GM18520 (cell line): ENCODE results near the gene IFIT1.
"Not testable (repeated sequence)": the region's sequence is repeated elsewhere in the genome, so short reads cannot be mapped to it uniquely, and the experiment has no call there.

Experiments
- ATAC-seq: cut with Tn5 transposase; IDR thresholded peaks from one replicate; pipeline ENCODE4 v1.9.1; 2021; ENCODE audit not compliant: unreplicated experiment

The IFIT1 gene

DNA sequence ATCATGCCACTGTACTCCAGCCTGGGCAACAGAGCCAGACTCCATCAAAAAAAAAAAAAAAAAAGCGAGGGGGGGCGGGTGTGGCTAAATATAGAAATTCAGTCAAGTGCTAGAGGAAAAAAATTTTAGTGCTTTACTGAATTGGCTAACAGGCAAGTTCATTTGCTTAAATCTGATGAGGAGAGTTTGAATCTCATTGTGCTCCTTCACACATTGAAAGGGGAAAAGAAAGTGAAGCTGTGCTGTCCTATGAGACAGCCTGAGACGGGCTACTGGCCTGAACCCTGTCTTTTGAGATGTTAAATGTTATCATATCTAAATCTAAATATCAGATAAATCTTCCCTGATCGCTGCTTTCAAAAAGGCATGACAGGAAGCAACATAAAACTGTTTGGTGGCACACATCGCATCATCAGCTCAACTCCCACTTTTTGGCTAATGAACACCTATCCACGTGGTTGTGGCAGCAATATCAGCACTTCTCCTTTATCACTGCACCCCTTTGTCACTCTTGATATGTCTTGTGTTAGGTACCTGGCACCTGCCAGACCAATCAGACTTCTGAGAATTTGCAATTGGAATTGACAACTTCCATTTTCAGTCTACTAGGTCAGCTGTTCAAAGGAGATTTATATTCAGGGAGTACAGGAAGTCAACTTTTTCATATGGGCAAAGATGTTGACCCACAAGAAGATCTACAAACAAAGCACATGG, 28.5 kb upstream of the IFIT1 start:
- ATAC-seq: no peak

GRCh38 chr10:89364531-89364930, 27.9 kb upstream of the IFIT1 start:
- no peak for ATAC-seq

GRCh38 chr10:89367529-89367928, 24.9 kb upstream of the IFIT1 start:
- ATAC-seq: peak; percentile 88

DNA sequence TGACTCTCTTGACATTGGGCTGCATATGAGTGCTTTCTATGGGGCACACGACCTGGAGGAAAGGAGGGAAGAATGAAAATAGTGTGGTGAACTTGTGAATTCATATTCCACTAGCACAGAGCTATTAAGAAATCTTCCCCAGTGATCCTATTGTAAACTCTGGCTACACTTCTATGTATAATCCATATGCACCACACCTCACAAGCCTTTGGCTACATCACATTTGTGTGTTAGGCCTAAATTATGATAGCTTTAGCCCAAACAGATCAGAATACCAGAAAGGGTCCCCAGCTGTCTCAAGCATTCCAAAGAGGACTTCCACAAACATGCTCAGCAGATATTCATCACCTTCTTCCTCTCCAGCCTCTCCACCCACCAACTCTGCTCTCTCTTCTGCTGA, 24.3 kb upstream of the IFIT1 start:
- ATAC-seq: no peak

- ATAC-seq: no peak
These were observed 23.0 kb upstream of the IFIT1 start for GRCh38 chr10:89369156-89370105.

DNA sequence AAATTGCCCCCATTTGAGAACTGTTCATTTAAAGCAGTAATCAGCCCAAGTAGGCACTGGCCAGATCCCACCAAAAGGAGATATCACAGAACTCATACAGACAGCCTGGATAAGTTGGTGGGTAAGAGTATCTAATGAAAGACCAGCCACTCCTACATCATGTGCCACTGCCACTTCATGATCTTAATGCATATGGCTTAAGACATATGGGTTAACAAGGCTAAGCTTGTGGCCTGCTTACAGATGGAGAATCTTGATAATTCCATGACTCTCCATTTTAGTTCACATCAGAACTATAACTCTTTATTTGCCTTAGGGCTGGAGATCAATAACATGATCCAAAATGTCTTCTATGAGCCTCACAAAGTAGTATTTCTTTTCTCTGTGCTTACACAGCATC, 21.3 kb upstream of the IFIT1 start:
- ATAC-seq: no peak

- ATAC-seq: no peak
These were observed 20.4 kb upstream of the IFIT1 start for GRCh38 chr10:89371987-89372386.

DNA sequence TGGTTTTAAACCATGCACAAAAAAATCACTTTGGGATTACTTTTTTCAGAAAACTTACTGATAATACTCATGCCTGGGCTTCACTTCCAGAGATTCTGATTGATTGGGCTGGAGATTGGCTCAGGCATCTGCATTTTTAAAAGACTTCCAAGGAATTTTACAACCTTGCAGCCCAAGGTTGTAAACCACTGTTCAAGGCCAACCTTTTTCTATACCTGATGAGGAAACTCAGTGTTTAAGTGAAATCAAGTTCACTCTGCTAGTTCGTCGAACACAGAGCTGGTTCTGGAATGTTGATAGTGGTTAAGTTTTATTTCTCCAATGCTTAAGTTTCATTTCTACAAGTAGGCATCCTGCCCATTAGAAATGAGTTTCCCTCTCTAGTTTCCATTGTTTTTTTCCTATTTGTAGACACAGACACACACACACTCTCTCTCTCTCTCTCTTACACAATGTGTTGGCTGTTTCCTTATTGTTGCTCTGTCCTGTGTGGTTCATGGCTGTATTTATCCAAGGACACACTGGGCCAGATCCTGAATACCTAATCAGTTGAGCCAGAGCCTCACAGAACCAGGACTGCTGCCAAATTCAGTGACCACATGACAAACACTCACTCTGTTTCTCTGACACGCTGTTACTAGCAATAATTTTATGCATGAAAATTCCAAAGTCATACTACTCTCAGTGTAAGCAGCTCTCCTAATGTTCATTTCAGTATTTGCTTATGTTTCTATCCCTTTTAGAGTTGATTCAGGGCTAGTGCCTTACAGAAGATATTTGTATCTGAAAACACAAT, 18.3 kb upstream of the IFIT1 start:
- no peak for ATAC-seq

GRCh38 chr10:89374713-89375141, 17.7 kb upstream of the IFIT1 start:
- ATAC-seq: no peak

- no peak for ATAC-seq
These were observed 14.5 kb upstream of the IFIT1 start, which contains the start of gene IFIT1B for GRCh38 chr10:89377705-89378637. Gene IFIT1B (plus strand): TSS chr10:89378056. CDS start chr10:89378136, 80 bp downstream.

DNA sequence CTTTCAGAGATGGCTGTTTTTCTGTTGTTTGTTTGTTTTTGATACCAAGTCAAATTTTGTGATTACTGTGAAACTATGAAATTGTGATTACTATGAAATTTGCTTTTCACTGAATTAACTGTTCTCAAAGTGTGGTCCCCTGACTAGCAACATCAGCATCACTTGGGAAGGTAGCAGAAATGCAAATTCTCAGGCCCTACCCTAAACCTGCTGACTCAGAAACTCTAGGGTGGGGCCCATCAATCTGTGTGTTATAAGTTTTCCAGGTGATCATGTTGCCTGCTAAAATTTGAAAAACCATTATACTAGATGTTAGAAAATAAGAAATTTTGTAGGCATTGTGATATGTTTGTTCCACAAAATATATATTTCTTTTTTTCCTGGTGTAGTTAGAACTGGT, 13.3 kb upstream of the IFIT1 start:
- no peak for ATAC-seq

DNA sequence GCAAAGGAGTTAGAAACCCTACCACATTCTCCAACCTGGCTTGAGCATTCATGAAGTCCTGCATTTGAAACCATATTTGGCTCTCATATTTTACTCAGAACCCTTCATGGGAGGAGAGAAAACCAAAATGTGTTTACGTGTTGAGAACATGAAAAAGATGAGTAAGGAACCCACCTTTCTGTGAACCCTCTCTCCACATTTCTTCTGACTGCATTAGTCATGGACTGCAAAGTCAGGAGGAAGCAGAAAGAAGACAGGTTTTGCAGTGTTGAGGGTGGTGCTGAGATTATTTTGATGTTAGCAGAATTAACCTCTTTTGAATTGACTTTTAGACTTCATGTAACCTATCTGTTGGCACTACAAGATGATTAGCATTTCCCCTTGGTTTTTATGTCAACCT, 9.7 kb upstream of the IFIT1 start:
- ATAC-seq: no peak

DNA sequence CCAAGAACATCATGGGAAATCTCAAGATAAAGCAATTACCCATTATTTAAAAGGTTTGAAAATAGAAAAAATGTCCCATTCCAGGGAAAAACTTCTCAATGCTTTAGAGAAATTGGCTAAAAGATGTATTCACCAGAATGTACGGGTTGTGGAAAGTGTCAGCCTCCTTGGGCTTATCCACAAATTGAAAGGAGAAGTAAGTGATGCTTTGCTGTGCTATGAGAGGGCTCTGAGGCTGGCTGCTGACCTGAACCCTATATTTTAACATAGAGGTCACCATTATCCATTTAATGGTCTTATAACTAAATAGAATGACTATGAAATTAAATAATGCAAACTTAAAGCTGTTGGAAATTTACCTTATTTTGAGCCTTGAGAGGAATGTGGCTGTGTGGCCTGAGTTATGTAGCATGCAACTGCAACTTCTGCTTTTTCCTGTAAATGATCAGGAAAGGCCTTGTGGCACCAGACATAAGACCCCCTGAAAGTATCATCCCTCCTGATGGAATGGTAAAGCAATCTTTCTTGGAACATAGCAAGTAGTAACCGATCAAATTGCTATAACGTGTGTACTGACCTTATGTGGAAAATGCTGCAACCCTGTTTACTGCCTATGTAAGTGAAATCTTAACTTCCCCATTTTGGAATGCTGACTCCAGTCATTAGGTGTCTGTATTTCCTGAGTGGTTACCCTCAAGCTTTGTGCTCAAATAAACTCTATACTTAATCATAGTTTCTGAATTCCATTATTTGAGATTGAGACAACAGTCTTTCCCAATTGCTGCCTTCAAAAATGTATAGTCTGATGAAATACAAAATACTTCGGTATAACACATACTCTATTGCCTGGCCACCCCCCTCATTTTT, 7.7 kb upstream of the IFIT1 start:
- ATAC-seq: no peak

GRCh38 chr10:89388806-89389205, 3.6 kb upstream of the IFIT1 start:
- no peak for ATAC-seq

- no peak for ATAC-seq
These were observed 3.2 kb upstream of the IFIT1 start for GRCh38 chr10:89389254-89389653.

DNA sequence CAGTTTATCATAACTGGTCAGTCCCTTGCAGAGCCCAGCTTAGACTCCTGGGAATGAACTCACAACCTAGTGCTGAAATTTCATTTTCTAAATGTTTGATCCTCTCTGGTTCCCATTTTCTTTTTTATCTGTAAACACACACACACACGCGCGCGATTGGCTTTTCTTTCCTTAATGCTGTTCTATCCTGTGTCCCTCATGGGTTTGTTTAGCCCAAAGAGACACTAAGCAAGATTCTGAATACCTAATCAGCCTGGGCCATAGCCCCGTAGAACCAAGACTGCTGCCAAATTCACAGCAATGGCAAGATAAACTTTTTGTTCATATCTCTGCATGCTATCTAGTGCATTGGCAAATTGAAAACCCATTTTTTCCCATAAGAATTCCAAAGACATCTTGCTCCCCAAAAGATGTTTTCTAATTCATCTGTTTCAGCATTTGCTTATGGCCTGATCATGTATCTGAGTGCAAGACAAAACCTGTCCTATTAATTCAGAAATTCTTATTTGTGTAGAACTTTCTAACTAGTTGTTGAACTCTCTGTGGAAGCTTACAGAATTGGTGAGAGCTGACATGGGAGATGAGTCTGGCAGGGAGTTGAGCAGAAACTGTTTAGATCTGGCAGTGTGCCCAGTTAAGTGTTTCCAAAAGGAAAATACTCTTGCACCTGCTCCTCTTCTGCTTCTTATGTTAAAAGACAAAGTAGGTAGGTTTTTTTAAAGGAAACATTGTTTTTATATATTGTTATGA, 1.8 kb upstream of the IFIT1 start:
- ATAC-seq: no peak

DNA sequence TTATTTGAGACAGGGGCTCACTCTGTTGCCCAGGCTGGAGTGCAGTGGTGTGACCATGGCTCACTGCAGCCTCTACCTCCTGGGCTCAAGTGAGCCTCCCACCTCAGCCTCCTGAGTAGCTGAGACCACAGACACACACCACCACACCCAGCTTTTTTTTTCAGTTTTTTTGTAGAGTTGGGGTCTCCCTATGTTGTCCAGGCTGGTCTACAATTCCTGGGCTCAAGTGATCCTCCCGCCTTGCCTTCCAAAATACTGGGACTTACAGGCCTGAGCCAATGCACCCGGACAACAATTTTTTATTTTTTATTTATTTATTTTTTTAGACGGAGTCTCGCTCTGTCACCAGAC, 1.2 kb upstream of the IFIT1 start:
- ATAC-seq: not testable (repeated sequence)

GRCh38 chr10:89392974-89393373, 551 bp downstream of the IFIT1 start:
- no peak for ATAC-seq

GRCh38 chr10:89393898-89394297, 1.5 kb downstream of the IFIT1 start:
- ATAC-seq: no peak
